8988T (cell line): ENCODE data around the gene RPAP2.
"Not testable (repeated sequence)": the region's sequence is repeated elsewhere in the genome, so short reads cannot be mapped to it uniquely, and the experiment has no call there.

Experiments used
- DNase-seq: peaks from one replicate; pipeline ENCODE4 v3.0.0; 2011

The RPAP2 gene

GRCh38 chr1:92323473-92324453 is 24.9 kb downstream of the RPAP2 start:
- no peak for DNase-seq

- no peak for DNase-seq
Measured at GRCh38 chr1:92324784-92325183, 25.9 kb downstream of the RPAP2 start.

- no peak for DNase-seq
Measured at GRCh38 chr1:92326681-92327080, 27.8 kb downstream of the RPAP2 start.

GRCh38 chr1:92327794-92328193 is 28.9 kb downstream of the RPAP2 start:
- DNase-seq, result no peak

GRCh38 chr1:92329347-92330129 is 30.7 kb downstream of the RPAP2 start:
- DNase-seq, result no peak

- DNase-seq, result no peak
Measured at GRCh38 chr1:92333668-92334067, 34.8 kb downstream of the RPAP2 start.

GRCh38 chr1:92340154-92340553 is 41.3 kb downstream of the RPAP2 start:
- no peak for DNase-seq

GRCh38 chr1:92342401-92342800 is 43.5 kb downstream of the RPAP2 start:
- DNase-seq, result no peak

- DNase-seq, result no peak
Measured at GRCh38 chr1:92343061-92343460, 44.2 kb downstream of the RPAP2 start.

- DNase-seq, result no peak
Measured at GRCh38 chr1:92346866-92347640, 48.2 kb downstream of the RPAP2 start.

- no peak for DNase-seq
Measured at GRCh38 chr1:92352856-92353255, 54.0 kb downstream of the RPAP2 start.

- DNase-seq, result no peak
Measured at GRCh38 chr1:92354259-92354658, 55.4 kb downstream of the RPAP2 start.

- DNase-seq, result no peak
Measured at GRCh38 chr1:92356956-92357355, 58.1 kb downstream of the RPAP2 start.

GRCh38 chr1:92359382-92359781 is 60.5 kb downstream of the RPAP2 start:
- DNase-seq, result not testable (repeated sequence)

GRCh38 chr1:92359986-92360385 is 61.1 kb downstream of the RPAP2 start:
- DNase-seq, result no peak

GRCh38 chr1:92362970-92363369 is 64.1 kb downstream of the RPAP2 start:
- no peak for DNase-seq

- no peak for DNase-seq
Measured at GRCh38 chr1:92363401-92363800, 64.5 kb downstream of the RPAP2 start.

- DNase-seq, result no peak
Measured at GRCh38 chr1:92365378-92366039, 66.7 kb downstream of the RPAP2 start.

GRCh38 chr1:92366040-92366395 is 67.2 kb downstream of the RPAP2 start:
- no peak for DNase-seq

GRCh38 chr1:92367496-92367895 is 68.6 kb downstream of the RPAP2 start:
- no peak for DNase-seq

- no peak for DNase-seq
Measured at GRCh38 chr1:92372164-92372563, 73.3 kb downstream of the RPAP2 start.

GRCh38 chr1:92374223-92374622 is 75.4 kb downstream of the RPAP2 start:
- DNase-seq, result no peak

- no peak for DNase-seq
Measured at GRCh38 chr1:92376345-92376744, 77.5 kb downstream of the RPAP2 start.
